ENCODE measurements around the gene FANCE.

GRCh38 chr6:35481226-35481625 lies 29.1 kb downstream of the FANCE start:
- no peak for TF ChIP-seq CTCF (IDR thresholded peaks at IDR 0.05)
- no peak for TF ChIP-seq EZH2 (IDR thresholded peaks at IDR 0.05)

Measured in neural progenitor cell (in vitro differentiated cells).